ENCODE measurements around the gene MPV17.
"Not testable (repeated sequence)": the region's sequence is repeated elsewhere in the genome, so short reads cannot be mapped to it uniquely, and the experiment has no call there.

MPV17 gene

GRCh38 chr2:27275211-27276150 is 47.4 kb downstream of the MPV17 start, which contains the start of gene DNAJC5G:
TSS of gene DNAJC5G (plus strand) at chr2:27275433. CDS start at chr2:27276729, 1,296 bp downstream.
- TF ChIP-seq ZNF274 (IDR thresholded peaks at IDR 0.05; ENCODE audit: low read depth, low read length), result no peak
- H3K4me3 ChIP-seq (ENCODE audit: low read length), result no peak within 1 kb of the TSS

GRCh38 chr2:27272537-27273522 is 50.1 kb downstream of the MPV17 start:
- H3K4me3 ChIP-seq (ENCODE audit: low read length), result not testable (repeated sequence)

GRCh38 chr2:27271631-27272340 is 51.1 kb downstream of the MPV17 start:
- no peak for TF ChIP-seq ZNF274 (IDR thresholded peaks at IDR 0.05; ENCODE audit: low read depth, low read length)
- no peak overlapping the region for H3K4me3 ChIP-seq (ENCODE audit: low read length)

GRCh38 chr2:27270670-27271069 is 52.2 kb downstream of the MPV17 start:
- no peak overlapping the region for H3K4me3 ChIP-seq (ENCODE audit: low read length)
- no peak for TF ChIP-seq ZNF274 (IDR thresholded peaks at IDR 0.05; ENCODE audit: low read depth, low read length)

GRCh38 chr2:27270131-27270530 is 52.8 kb downstream of the MPV17 start:
- TF ChIP-seq ZNF274 (IDR thresholded peaks at IDR 0.05; ENCODE audit: low read depth, low read length), result no peak
- no peak overlapping the region for H3K4me3 ChIP-seq (ENCODE audit: low read length)

GRCh38 chr2:27268296-27268695 is 54.6 kb downstream of the MPV17 start:
- not testable (repeated sequence) for H3K4me3 ChIP-seq (ENCODE audit: low read length)

- H3K4me3 ChIP-seq (ENCODE audit: low read length), result no peak overlapping the region
- TF ChIP-seq ZNF274 (IDR thresholded peaks at IDR 0.05; ENCODE audit: low read depth, low read length), result no peak
Measured at GRCh38 chr2:27265536-27265870, 57.4 kb downstream of the MPV17 start.

- TF ChIP-seq ZNF274 (IDR thresholded peaks at IDR 0.05; ENCODE audit: low read depth, low read length), result no peak
- H3K4me3 ChIP-seq (ENCODE audit: low read length), result peak overlapping the region; percentile 38; the same call in 1 of the 2 replicates
Measured at GRCh38 chr2:27264753-27265535, 58.0 kb downstream of the MPV17 start.

GRCh38 chr2:27264253-27264752 is 58.6 kb downstream of the MPV17 start:
- H3K4me3 ChIP-seq (ENCODE audit: low read length), result peak overlapping the region; percentile 38; the same call in 1 of the 2 replicates
- no peak for TF ChIP-seq ZNF274 (IDR thresholded peaks at IDR 0.05; ENCODE audit: low read depth, low read length)

- TF ChIP-seq ZNF274 (IDR thresholded peaks at IDR 0.05; ENCODE audit: low read depth, low read length), result no peak
- peak overlapping the region; percentile 43; the same call in 1 of the 2 replicates for H3K4me3 ChIP-seq (ENCODE audit: low read length)
Measured at GRCh38 chr2:27263287-27264252, 59.3 kb downstream of the MPV17 start.

GRCh38 chr2:27262379-27263286 is 60.3 kb downstream of the MPV17 start, which contains the start of gene SLC30A3:
TSS of gene SLC30A3 (minus strand) at chr2:27263047. CDS start at chr2:27262906, 141 bp downstream.
- TF ChIP-seq ZNF274 (IDR thresholded peaks at IDR 0.05; ENCODE audit: low read depth, low read length), result no peak
- H3K4me3 ChIP-seq (ENCODE audit: low read length), result peak within 1 kb of the TSS; percentile 43; the same call in 1 of the 2 replicates
